Stomach (tissue), 4 donors: ENCODE results near the gene PIKFYVE.

ENCODE experiments used
- EP300 ChIP-seq: sonication (generic); formaldehyde crosslinking; IDR thresholded peaks from one replicate; pipeline ENCODE4 v1.6.1; 2017; ENCODE audit warnings: antibody characterized with exemption
- POLR2A ChIP-seq, 4 donors: fragments of 450-650 bp; IDR thresholded peaks; one replicate each; pipeline ENCODE4 v1.6.1; 2016; ENCODE audit warnings: antibody characterized with exemption in 4 of 4, control low read depth in 2 of 4, mild to moderate bottlenecking in 1 of 4, moderate library complexity in 1 of 4
- POLR2AphosphoS5 ChIP-seq, 3 donors: sonication (generic); formaldehyde crosslinking; IDR thresholded peaks; one replicate each; pipeline ENCODE4 v1.6.1; 2016; ENCODE audit warnings: antibody characterized with exemption in 3 of 3
- TF ChIP-seq, protein P1 (sequence below), 7 experiments: fragments of 450-650 bp in 4 of 7; fragments of 200-600 bp in 3 of 7; sonication (generic) in 3 of 7; IDR thresholded peaks; one replicate each; pipeline ENCODE4 v1.5.1; 2016 to 2019; ENCODE audit warnings: antibody characterized with exemption in 7 of 7, control low read depth in 2 of 7, mild to moderate bottlenecking in 1 of 7

DNA sequence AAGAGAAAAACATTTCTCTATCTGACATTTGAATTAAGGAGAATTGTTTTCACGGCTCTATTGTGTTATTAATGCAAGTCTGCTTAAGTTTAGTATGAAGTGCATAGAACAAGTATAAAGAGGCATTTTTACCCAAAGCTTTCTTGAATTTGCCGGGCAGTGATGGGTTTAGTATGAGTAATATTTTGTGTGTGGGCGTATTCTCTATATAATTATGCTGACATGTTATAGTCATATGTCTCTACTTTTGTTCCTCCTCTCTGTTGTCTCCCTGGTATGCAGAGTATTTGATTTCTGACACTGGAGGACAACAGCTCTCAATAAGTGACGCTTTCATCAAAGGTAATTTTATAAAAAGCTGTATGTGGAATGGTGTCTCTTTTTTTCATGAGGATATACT, 45.9 kb downstream of the PIKFYVE start:
- TF ChIP-seq, protein P1, sequence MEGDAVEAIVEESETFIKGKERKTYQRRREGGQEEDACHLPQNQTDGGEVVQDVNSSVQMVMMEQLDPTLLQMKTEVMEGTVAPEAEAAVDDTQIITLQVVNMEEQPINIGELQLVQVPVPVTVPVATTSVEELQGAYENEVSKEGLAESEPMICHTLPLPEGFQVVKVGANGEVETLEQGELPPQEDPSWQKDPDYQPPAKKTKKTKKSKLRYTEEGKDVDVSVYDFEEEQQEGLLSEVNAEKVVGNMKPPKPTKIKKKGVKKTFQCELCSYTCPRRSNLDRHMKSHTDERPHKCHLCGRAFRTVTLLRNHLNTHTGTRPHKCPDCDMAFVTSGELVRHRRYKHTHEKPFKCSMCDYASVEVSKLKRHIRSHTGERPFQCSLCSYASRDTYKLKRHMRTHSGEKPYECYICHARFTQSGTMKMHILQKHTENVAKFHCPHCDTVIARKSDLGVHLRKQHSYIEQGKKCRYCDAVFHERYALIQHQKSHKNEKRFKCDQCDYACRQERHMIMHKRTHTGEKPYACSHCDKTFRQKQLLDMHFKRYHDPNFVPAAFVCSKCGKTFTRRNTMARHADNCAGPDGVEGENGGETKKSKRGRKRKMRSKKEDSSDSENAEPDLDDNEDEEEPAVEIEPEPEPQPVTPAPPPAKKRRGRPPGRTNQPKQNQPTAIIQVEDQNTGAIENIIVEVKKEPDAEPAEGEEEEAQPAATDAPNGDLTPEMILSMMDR (IDR thresholded peaks at IDR 0.05), result no peak
- TF ChIP-seq POLR2AphosphoS5 (IDR thresholded peaks at IDR 0.05), result no peak
- no peak for TF ChIP-seq POLR2A (IDR thresholded peaks at IDR 0.05)
- TF ChIP-seq EP300, result no peak
